Measurements from ENCODE around the gene MLXIP. TPM values are rescaled to one million over a fixed set of nuclear protein-coding genes. Genes with fewer than 3 reads are reported as not detected.

MLXIP gene
- total and polyA plus RNA-seq, 9 of the 15 experiments (the other 6 are each of a cell fraction or from before 2014, with no cell fraction given), result 2.2 to 66.3 (median 18.1) TPM

- TF ChIP-seq TRIM25 (IDR thresholded peaks at IDR 0.05; ENCODE audit: borderline replicate concordance) (no peak), ZNF639 (CRISPR knock-in tag; conservative IDR thresholded peaks at IDR 0.05 in 1 of 2, IDR thresholded peaks at IDR 0.05 in 1 of 2) (peak in 1 of 2 experiments; percentile 73; a peak in 1 of 4 replicates), RAD51 (IDR thresholded peaks at IDR 0.05; ENCODE audit: borderline replicate concordance, low read depth) (peak; percentile 42; the same call in 1 of the 2 replicates), PML (IDR thresholded peaks at IDR 0.05; ENCODE audit: low read length) (peak; percentile 95), MGA (IDR thresholded peaks at IDR 0.05) (no peak), GABPA (tag; conservative IDR thresholded peaks at IDR 0.05; ENCODE audit: low read depth) (peak; percentile 57), E2F4 (CRISPR knock-in tag; IDR thresholded peaks at IDR 0.05; ENCODE audit: low read depth) (no peak), TCFL5 (CRISPR knock-in tag; conservative IDR thresholded peaks at IDR 0.05) (no peak), HDAC3 (IDR thresholded peaks at IDR 0.05; ENCODE audit: borderline replicate concordance, partially characterized antibody) (peak; percentile 86)
Observed at GRCh38 chr12:122097927-122098756, 19.6 kb downstream of the MLXIP start (continued).

All from K562 (cell line).